Measurements from ENCODE around the gene USP48. TPM values are rescaled to one million over a fixed set of nuclear protein-coding genes. Genes with fewer than 3 reads are reported as not detected.

USP48 gene
- total and polyA plus RNA-seq, 2 of the 13 experiments (the other 11 are each of a cell fraction or from before 2014, with no cell fraction given) = 30.4 to 30.7 TPM

- WGBS (ENCODE audit: low lambda C conversion rate) = 100% methylated on average over 1 of the region's 1 CpG
- H3K27ac ChIP-seq (ENCODE audit: extremely low read length, insufficient read depth, low read length) = no peak overlapping the region
- FAIRE-seq = no peak
- no peak overlapping the region for H3K4me2 ChIP-seq (ENCODE audit: low read depth, low read length)
- TF ChIP-seq ZSCAN30 (CRISPR knock-in tag; IDR thresholded peaks at IDR 0.05) (no peak), ZNF850 (CRISPR knock-in tag; conservative IDR thresholded peaks at IDR 0.05) (no peak), NR2C2 (CRISPR knock-in tag; IDR thresholded peaks at IDR 0.05; ENCODE audit: borderline replicate concordance) (no peak), TRAFD1 (CRISPR knock-in tag; IDR thresholded peaks at IDR 0.05; ENCODE audit: borderline replicate concordance) (no peak), HOXA5 (CRISPR knock-in tag; IDR thresholded peaks at IDR 0.05) (no peak), ZNF660 (CRISPR knock-in tag; IDR thresholded peaks at IDR 0.05; ENCODE audit: borderline replicate concordance, low read depth) (no peak), CSRNP1 (CRISPR knock-in tag; IDR thresholded peaks at IDR 0.05) (no peak), ZC3H4 (CRISPR knock-in tag; IDR thresholded peaks at IDR 0.05; ENCODE audit: borderline replicate concordance) (no peak), EHMT2 (IDR thresholded peaks at IDR 0.05; ENCODE audit: borderline replicate concordance, low read depth, low read length) (no peak), ATF7-NPFF (CRISPR knock-in tag; IDR thresholded peaks at IDR 0.05; ENCODE audit: low read depth) (no peak), MTERF4 (CRISPR knock-in tag; IDR thresholded peaks at IDR 0.05) (no peak), ZNF33B (CRISPR knock-in tag; IDR thresholded peaks at IDR 0.05) (no peak), ZNF101 (CRISPR knock-in tag; IDR thresholded peaks at IDR 0.05; ENCODE audit: borderline replicate concordance, low read depth) (no peak), CTCF (CRISPR knock-in tag; IDR thresholded peaks at IDR 0.05) (no peak), ATF7 (IDR thresholded peaks at IDR 0.05) (no peak), ATF7 (CRISPR knock-in tag; IDR thresholded peaks at IDR 0.05) (no peak), ZNF589 (CRISPR knock-in tag; conservative IDR thresholded peaks at IDR 0.05) (no peak), ZNF597 (CRISPR knock-in tag; IDR thresholded peaks at IDR 0.05) (no peak)
- H3K36me3 ChIP-seq (replicated peaks in 1 of 2; ENCODE audit: control insufficient read depth in 1 of 2, insufficient read depth in 2 of 2, low read length in 2 of 2) = peaks cover 1 to 29% of the 10 kb centered on the region in 2 experiments; a peak in 1 of 5 replicates
- no peak for ATAC-seq
- no TSS peak for BruUV-seq (replicated peaks)
- H3K79me2 ChIP-seq (ENCODE audit: insufficient read depth, low read length) = no peaks in the 10 kb centered on the region
- ChIA-PET POLR2A (no interaction called here), CTCF (ENCODE audit: low intra/inter-chr PET ratio, low total read pairs) (no interaction called here)
- no peak overlapping the region for H3K9ac ChIP-seq (ENCODE audit: insufficient read depth, low read depth, low read length)
- no peak overlapping the region for H2AFZ ChIP-seq (ENCODE audit: low read length)
- H3K27me3 ChIP-seq (ENCODE audit: control insufficient read depth in 1 of 2, insufficient read depth in 2 of 2, low read length in 2 of 2) = no peaks in the 10 kb centered on the region
- no peak for DNase-seq (ENCODE audit: low spot score)
- H3K4me1 ChIP-seq (ENCODE audit: insufficient read depth, low read length) = no peaks in the 10 kb centered on the region
- no peaks in the 10 kb centered on the region for H4K20me1 ChIP-seq (ENCODE audit: insufficient read depth, low read length)
- no peak overlapping the region for H3K4me3 ChIP-seq (replicated peaks in 1 of 3; ENCODE audit: insufficient read depth in 1 of 3, low read depth in 2 of 3, low read length in 3 of 3)
- in situ Hi-C loops (cut with HindIII; ENCODE audit: extremely low pct_ligation_motif_present, low pct_unique_long_range_greater_than_20kb) (no loop called here), intact Hi-C loops (cut with micrococcal nuclease; ENCODE audit: unreplicated experiment) (no loop called here)
- H3K9me3 ChIP-seq (ENCODE audit: low read length) = no peaks in the 10 kb centered on the region
Measured at GRCh38 chr1:21680381-21680780, 102.6 kb downstream of the USP48 start.
